NOMO-1 (cell line): Measurements from ENCODE around the gene FNDC1.
"Not testable (repeated sequence)": the region's sequence is repeated elsewhere in the genome, so short reads cannot be mapped to it uniquely, and the experiment has no call there.

Source experiments
- DNase-seq, 2 experiments: peaks; one replicate each; lab custom pipeline; 2025; ENCODE audit not compliant: unreplicated experiment in 2 of 2; lab: John Stamatoyannopoulos, UW

FNDC1 gene

GRCh38 chr6:159169193-159169555, at the start of gene FNDC1:
FNDC1 (plus strand) TSS chr6:159169400; CDS start chr6:159169597, 197 bp downstream.
- DNase-seq: peak; percentile 25 to 56

DNA sequence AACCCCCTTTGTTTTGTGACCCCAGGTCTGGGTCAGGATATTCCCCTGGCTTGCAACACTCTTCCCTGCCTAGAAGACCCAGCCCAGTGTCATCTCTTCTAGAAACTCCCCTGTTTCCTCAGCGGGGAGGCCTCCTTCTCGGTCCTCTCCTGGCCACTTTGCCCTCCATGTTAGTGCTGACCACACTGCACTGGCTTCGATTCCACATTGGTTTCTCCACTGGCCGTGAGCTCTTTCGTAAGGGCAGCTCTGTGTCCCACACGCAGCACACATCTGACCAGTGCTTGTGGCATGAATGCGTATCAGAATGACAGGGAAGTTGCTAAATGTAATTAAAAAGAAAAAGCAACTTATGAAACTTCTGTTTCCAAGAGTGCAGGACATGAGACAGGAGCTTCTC, 49.4 kb upstream of the FNDC1 start:
- peak in 1 of 2 experiments; percentile 73 for DNase-seq

DNA sequence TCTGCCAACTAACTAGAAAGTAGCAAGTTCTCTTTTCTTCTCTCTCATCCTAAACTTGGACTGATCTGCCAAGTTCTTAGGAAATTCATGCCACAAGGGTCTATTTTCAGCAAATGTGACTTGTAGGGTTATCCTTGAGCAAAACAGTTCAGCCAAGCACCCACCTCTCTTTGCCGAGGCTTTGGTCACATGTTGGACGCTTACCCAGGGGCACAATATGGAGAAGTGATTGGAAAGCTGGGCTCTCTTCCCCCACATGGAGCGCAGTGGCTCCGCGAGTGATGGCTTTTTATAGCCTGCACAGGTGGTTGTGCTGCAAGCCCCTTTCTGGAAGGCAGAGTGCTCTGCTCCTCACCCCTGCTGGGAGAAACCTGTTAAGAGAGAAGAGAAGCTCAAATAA, 47.7 kb upstream of the FNDC1 start:
- peak in 1 of 2 experiments; percentile 26 for DNase-seq

DNA sequence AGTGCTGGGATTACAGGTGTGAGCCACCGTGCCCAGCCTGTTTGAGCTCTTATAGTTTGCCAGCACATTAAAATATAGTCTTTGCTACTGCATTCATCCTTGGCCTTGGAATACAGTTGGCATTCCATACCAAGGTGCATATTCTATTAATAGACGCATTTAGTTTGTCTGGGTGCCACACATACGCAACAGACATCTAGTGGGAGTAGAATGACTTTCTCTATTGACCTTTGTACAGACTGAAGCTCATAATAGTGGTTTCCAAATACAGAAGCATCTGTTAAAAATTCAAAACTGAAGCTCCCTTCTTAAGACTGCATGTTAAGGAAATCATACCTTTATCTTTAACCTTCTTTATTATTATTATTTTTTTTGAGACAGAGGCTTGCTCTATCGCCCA, 46.7 kb upstream of the FNDC1 start:
- DNase-seq: no peak

- not testable (repeated sequence) for DNase-seq
Observed at GRCh38 chr6:159123831-159124230, 45.4 kb upstream of the FNDC1 start.

GRCh38 chr6:159125014-159125609, 44.1 kb upstream of the FNDC1 start:
- no peak for DNase-seq

DNA sequence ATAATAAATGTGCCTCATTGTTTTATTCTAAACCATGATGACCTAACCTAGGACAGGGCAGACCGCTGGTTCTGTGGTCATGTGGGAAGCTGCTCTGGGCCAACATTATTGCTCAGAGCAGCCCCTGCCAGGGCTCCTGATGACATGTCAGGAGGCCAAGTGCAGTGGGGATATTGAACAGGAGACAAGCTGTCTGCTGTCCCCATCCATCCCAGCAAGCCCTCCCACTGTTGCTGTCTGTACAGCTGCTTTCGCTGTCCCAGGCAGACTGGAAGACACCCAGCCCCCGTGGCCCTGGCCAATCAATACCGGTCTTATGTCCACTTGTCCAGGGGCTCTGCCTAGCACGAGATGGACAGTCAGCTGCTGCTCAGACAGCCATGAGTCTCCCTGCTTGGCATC, 43.2 kb upstream of the FNDC1 start:
- DNase-seq: no peak

DNA sequence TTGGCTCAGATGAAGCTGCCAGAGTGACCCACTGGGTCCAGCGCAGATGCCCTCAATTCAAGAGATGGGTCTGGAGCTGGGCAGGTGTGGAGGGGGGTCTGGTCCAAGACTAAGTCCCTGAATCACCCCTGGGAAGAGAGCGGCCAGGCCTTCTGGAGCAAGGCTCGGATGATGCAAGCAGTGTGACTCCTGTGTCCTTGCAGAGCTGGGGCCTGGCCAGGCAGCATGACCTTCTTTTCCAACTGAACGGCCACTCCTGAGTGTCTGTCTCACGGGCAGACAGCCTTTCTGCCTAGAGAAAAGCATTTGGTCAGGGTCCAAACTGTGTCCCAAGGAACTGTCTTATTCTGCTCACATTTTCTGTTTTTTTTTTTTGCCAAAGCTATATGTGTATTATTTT, 42.6 kb upstream of the FNDC1 start:
- DNase-seq: no peak

DNA sequence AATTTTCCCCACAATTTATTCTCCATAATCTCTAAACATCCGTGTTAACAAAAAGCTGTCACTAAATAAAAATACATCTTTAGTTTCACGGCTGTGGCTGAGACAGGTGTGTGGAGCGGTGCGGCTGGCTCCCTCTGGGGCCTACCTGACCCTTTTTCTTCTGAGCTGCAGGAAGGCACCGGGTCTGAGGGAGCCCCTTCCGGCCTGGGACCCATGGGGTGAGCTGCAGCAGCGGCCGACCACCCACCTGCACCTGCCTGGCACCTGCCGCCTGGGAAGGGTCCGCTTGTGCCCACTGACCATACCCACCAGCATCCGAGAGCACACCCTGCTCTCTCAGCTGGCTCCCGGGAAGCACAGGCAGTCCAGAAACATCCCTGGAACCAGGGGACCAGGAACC, 41.5 kb upstream of the FNDC1 start:
- no peak for DNase-seq

DNA sequence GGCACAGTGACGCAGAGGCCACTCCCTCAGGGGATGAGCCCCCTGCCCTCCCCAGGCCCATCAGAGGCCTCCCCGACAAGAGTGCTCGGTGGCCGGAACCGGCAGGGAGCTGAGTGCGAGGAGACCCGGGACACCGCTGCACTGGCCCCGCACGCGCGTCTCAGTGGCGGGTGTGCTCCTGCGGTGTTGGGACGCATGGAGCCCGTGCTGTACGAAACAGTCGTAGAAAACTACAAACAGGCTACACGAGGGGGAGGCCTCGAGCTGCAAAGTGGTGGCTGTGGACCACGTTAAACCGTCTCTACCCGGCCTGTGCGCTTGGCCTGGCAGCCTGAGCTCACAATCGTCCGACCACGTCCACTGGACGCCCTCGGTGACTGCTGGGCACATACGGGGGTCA, 40.2 kb upstream of the FNDC1 start:
- DNase-seq: no peak

- DNase-seq: no peak
Observed at GRCh38 chr6:159130846-159131245, 38.4 kb upstream of the FNDC1 start.

- no peak for DNase-seq
Observed at GRCh38 chr6:159131709-159132108, 37.5 kb upstream of the FNDC1 start.

DNA sequence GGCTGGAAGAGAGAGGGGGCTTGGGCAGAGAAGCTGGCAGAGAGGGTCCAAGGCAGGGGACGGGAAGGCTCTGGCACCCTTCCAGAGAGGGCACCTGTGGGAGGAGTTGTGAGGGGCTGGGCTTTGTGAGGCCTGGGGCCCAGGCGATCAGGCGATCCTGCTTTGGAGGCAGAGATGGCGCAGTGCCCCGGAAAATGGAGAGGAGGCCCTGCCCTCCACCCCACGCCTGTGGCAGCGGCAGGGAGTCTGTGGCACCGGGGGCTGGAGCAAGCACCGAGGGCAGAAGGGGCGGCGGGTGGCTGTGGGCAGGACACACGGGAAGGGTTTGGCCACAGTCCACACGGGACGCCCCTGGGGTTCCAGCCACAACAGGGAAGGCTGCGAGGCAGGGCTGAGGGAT, 36.5 kb upstream of the FNDC1 start:
- no peak for DNase-seq

DNA sequence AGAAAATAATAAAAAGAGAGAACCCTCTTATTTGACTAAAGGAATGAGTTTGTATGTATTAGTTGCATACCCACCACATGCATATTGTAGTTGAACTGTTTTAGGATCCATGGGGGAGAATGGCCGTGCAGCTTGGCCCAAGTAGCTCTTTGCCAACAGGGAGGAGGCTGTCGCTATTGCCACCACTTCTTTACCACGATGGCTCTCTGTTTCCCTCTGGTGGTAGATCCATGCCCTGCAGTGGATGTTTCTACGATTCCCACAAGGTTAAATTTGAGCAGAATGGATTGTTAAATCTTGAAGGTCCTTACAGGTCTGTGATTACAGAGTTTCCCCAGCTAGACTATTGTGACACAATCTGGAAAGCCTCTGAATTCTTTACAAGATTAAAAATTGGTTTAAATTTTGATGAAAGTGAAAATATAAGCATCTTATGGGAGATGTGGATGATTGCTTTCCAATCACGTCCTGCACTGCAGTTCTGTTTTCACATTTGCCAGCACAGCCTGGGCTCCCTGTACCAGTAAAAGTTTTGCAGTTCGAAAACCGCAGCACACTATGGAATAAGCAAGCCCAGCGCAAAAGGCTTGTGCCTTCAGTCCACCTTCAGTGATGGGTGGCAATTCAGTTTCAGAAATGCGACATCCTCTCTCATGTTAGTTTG, 34.4 kb upstream of the FNDC1 start:
- peak; percentile 72 to 77 for DNase-seq

GRCh38 chr6:159137676-159138075, 31.5 kb upstream of the FNDC1 start:
- no peak for DNase-seq

GRCh38 chr6:159142531-159142930, 26.7 kb upstream of the FNDC1 start:
- DNase-seq: no peak

GRCh38 chr6:159148641-159149040, 20.6 kb upstream of the FNDC1 start:
- DNase-seq: no peak

DNA sequence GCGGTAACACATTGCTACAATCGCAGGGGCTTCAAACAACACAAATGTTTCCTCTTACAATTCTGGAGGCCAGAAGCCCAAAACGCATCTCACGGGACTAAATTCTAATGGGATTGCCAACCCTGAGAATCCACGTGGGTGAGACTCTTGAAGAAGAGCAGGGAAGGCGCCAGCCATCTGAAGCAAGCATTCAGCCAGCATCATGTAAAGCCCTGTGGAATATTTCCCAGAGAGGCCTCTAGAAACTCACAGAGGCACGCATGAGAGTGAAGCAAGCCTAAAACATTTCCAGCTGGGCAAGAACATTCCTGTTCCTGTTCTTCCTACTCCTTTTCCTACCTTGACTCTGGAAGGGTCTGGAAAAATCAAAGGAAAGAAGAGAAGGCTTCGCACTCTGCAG, 19.6 kb upstream of the FNDC1 start:
- no peak for DNase-seq

DNA sequence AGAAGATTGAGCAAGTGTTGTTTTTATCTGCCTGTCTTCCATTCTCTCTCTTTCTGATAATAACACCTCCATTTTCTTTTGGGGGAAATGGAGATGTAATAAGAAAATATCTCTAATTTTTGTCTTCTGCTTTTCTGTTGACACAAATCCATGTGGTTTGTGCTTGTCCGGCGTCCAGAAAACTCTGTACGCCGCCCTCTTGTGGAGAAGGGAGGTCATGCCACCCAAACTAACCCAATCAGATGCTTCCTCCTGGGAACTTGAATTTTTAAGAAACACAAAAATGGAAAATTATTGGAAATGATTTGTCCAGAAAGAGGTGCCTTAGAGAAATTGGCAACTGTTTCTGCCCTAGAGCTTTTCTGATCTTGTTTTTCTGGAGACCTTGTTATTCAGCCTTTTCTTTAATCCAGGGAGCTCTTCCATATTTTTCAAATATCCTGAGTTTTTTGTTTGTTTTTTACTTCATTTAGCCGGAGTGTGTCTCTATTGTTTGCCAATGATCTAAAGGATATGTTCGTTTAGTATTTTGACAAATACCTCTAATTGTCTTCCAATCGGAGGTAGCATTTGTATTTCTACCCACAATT, 17.8 kb upstream of the FNDC1 start:
- peak; percentile 16 to 68 for DNase-seq

DNA sequence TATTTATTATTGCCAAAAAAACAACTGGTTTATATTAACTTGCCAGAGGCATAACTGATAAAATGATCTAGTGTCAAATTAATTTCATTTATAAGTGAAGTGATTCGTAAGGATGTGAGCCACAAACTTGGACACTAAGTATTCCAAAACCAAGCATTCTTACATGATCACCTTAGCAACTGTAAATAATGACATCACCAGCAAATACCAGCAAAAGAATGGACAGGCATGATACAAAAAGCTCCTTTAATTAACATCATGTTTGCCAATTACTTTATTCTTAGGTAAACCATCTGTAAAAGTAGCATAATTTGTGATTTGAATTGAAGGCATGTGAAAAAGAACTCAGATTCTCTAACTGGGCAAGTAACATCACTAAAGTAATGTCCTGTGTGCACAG, 17.2 kb upstream of the FNDC1 start:
- DNase-seq: no peak

DNA sequence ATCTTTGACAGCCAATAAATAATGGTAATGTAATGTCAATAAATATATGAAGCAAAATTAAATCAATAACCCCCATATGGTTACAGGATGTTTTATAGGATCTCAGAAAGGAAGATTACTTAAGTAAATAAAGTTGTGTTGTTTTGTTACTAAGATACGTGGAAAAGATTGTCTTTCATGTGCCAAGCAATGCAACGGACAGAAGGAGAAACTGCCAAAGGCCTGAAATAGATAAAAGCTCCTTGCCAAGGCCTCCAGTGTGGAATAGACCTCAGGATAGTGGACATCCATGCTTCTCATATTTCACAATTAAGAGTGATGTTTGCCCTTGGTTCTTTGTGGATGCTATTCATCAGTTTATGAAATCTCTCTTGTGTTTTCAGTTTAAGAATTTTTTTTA, 16.4 kb upstream of the FNDC1 start:
- no peak for DNase-seq

- DNase-seq: no peak
Observed at GRCh38 chr6:159155679-159156078, 13.5 kb upstream of the FNDC1 start.
